ENCODE data around the gene CHST5.

GRCh38 chr16:75541236-75541635 lies 5.3 kb upstream of the CHST5 start:
- TF ChIP-seq CTCF (conservative IDR thresholded peaks at IDR 0.05) (no peak), EZH2 (IDR thresholded peaks at IDR 0.05; ENCODE audit: low read depth) (no peak)
